ENCODE measurements around the gene ATG9A.

ATG9A gene

GRCh38 chr2:219220652-219221402, 8.6 kb downstream of the ATG9A start:
- ChIA-PET POLR2A (no interaction called here), CTCF (interaction anchor here (0.9 to 1.2 kb wide), 3 partner anchors 9 to 74 kb away, joined by 3 read pairs; partner anchors contain the start of gene ANKZF1)
- no peak for DNase-seq (ENCODE audit: extremely low spot score)
- TF ChIP-seq CTCF (IDR thresholded peaks at IDR 0.05; ENCODE audit: control extremely low read depth, extremely low read depth, low read depth, missing control alignments): no peak

- ChIA-PET POLR2A (no interaction called here), CTCF (interaction anchor here (0.9 to 1.8 kb wide), 5 partner anchors 10 to 75 kb away, joined by 3 to 6 read pairs (median 3); partner anchors contain the start of gene ANKZF1)
- DNase-seq (ENCODE audit: extremely low spot score): no peak
- no peak for TF ChIP-seq CTCF (IDR thresholded peaks at IDR 0.05; ENCODE audit: control extremely low read depth, extremely low read depth, low read depth, missing control alignments)
Measured at GRCh38 chr2:219219784-219220532, 9.5 kb downstream of the ATG9A start.

GRCh38 chr2:219218732-219219701, 10.4 kb downstream of the ATG9A start, which contains the start of gene ABCB6:
Gene ABCB6 (minus strand): TSS chr2:219218958. CDS start chr2:219218673, 285 bp downstream.
- TF ChIP-seq CTCF (IDR thresholded peaks at IDR 0.05; ENCODE audit: control extremely low read depth, extremely low read depth, low read depth, missing control alignments): no peak
- POLR2A ChIA-PET: interaction anchor here (0.6 to 0.8 kb wide), 3 partner anchors 36 to 47 kb away, joined by 3 to 4 read pairs (median 3); no protein-coding TSS in a partner anchor
- peak; percentile 93 for DNase-seq (ENCODE audit: extremely low spot score)
- CTCF ChIA-PET: interaction anchor here (0.6 to 1.8 kb wide), 6 partner anchors 19 to 76 kb away, joined by 3 to 6 read pairs (median 4); partner anchors contain the start of gene DNAJB2

GRCh38 chr2:219218217-219218731, 11.2 kb downstream of the ATG9A start:
- peak; percentile 51 for DNase-seq (ENCODE audit: extremely low spot score)
- CTCF ChIA-PET: interaction anchor here (0.8 to 1.8 kb wide), 3 partner anchors 59 to 77 kb away, joined by 4 to 6 read pairs (median 6); partner anchors contain the start of gene DNAJB2
- TF ChIP-seq CTCF (IDR thresholded peaks at IDR 0.05; ENCODE audit: control extremely low read depth, extremely low read depth, low read depth, missing control alignments): no peak
- POLR2A ChIA-PET: interaction anchor here (0.8 to 1.0 kb wide), 2 partner anchors 34 to 36 kb away, joined by 3 read pairs; no protein-coding TSS in a partner anchor

GRCh38 chr2:219216535-219216915, 12.9 kb downstream of the ATG9A start:
- POLR2A ChIA-PET: interaction anchor here (0.6 to 1.2 kb wide), 4 partner anchors 7 to 381 kb away, joined by 3 to 12 read pairs (median 4); no protein-coding TSS in a partner anchor
- TF ChIP-seq CTCF (IDR thresholded peaks at IDR 0.05; ENCODE audit: control extremely low read depth, extremely low read depth, low read depth, missing control alignments): no peak
- CTCF ChIA-PET: interaction anchor here (1.2 to 2.1 kb wide), 4 partner anchors 14 to 78 kb away, joined by 3 to 9 read pairs (median 5); partner anchors contain the start of gene ANKZF1
- no peak for DNase-seq (ENCODE audit: extremely low spot score)
